Measurements from ENCODE around the gene MRPL20.

- TF ChIP-seq CTCF (IDR thresholded peaks at IDR 0.05) (no peak), POLR2A (IDR thresholded peaks at IDR 0.05) (no peak)
These were observed 40.4 kb downstream of the MRPL20 start for GRCh38 chr1:1366699-1367066.

Data from body of pancreas (tissue), 4 donors.